ENCODE data around the gene CTRL. TPM values are rescaled to one million over a fixed set of nuclear protein-coding genes. Genes with fewer than 3 reads are reported as not detected.

The CTRL gene
- total RNA-seq, 1 experiment from 2014 or later = 1.3 TPM

- peaks cover 5% of the 10 kb centered on the region for H3K79me2 ChIP-seq (ENCODE audit: low read depth)
- H3K4me2 ChIP-seq = no peak overlapping the region
- CTCF ChIA-PET = no interaction called here
- no peaks in the 10 kb centered on the region for H4K20me1 ChIP-seq (ENCODE audit: insufficient read depth)
- TF ChIP-seq EZH2 (IDR thresholded peaks at IDR 0.05; ENCODE audit: low read depth) (no peak), CTCF (conservative IDR thresholded peaks at IDR 0.05) (no peak)
- intact Hi-C loops (cut with micrococcal nuclease; ENCODE audit: unreplicated experiment) = no loop called here
- no peaks in the 10 kb centered on the region for H3K9me2 ChIP-seq (ENCODE audit: insufficient read depth)
- no peak overlapping the region for H3K27ac ChIP-seq
- no peak overlapping the region for H2AFZ ChIP-seq
- H3K27me3 ChIP-seq (ENCODE audit: insufficient read depth, low read depth) = no peaks in the 10 kb centered on the region
- DNase-seq = no peak
- BruUV-seq (replicated peaks) = no TSS peak
- H3K4me3 ChIP-seq = no peak overlapping the region
- POLR2A ChIA-PET (ENCODE audit: unreplicated experiment) = interaction anchor here (0.6 kb wide), 1 partner anchor 70 kb away, joined by 3 read pairs; no protein-coding TSS in a partner anchor
- H3K4me1 ChIP-seq (replicated peaks; ENCODE audit: insufficient read depth) = no peaks in the 10 kb centered on the region
- no peaks in the 10 kb centered on the region; the same call in 1 of the 2 replicates for H3F3A ChIP-seq (ENCODE audit: insufficient read depth, low read depth)
- peaks cover 13% of the 10 kb centered on the region for H3K36me3 ChIP-seq (ENCODE audit: low read depth)
- no peaks in the 10 kb centered on the region for H3K9me3 ChIP-seq (ENCODE audit: insufficient read depth, low read depth)
Measured at GRCh38 chr16:67880584-67880983, 51.1 kb downstream of the CTRL start.

- Histone ChIP-seq H3K4me2 (no peak overlapping the region), H3K27ac (no peak overlapping the region), H3K4me1 (replicated peaks; ENCODE audit: insufficient read depth) (no peaks in the 10 kb centered on the region), H3K27me3 (ENCODE audit: insufficient read depth, low read depth) (no peaks in the 10 kb centered on the region), H3K79me2 (ENCODE audit: low read depth) (peaks cover 11% of the 10 kb centered on the region), H4K20me1 (ENCODE audit: insufficient read depth) (peaks cover 4% of the 10 kb centered on the region), H3K9me3 (ENCODE audit: insufficient read depth, low read depth) (no peaks in the 10 kb centered on the region), H3K4me3 (no peak overlapping the region), H3F3A (ENCODE audit: insufficient read depth, low read depth) (no peaks in the 10 kb centered on the region; the same call in 1 of the 2 replicates), H3K9me2 (ENCODE audit: insufficient read depth) (no peaks in the 10 kb centered on the region), H3K36me3 (ENCODE audit: low read depth) (peaks cover 13% of the 10 kb centered on the region), H2AFZ (no peak overlapping the region)
- POLR2A ChIA-PET (ENCODE audit: unreplicated experiment) = no interaction called here
- TF ChIP-seq CTCF (conservative IDR thresholded peaks at IDR 0.05) (no peak), EZH2 (IDR thresholded peaks at IDR 0.05; ENCODE audit: low read depth) (no peak)
- BruUV-seq (replicated peaks) = no TSS peak
- DNase-seq = no peak
- intact Hi-C loops (cut with micrococcal nuclease; ENCODE audit: unreplicated experiment) = no loop called here
- CTCF ChIA-PET = interaction anchor here (0.6 kb wide), 1 partner anchor 449 kb away, joined by 6 read pairs; the partner anchor contains the start of gene HSD11B2
Measured at GRCh38 chr16:67879936-67880335, 51.7 kb downstream of the CTRL start.

Other genes with a start within 250 kb of the CTRL start
- 17.6 and 20.4 TPM in 2 replicates for gene GFOD2, start 212.5 kb downstream of the CTRL start, total RNA-seq (2021)
- gene RANBP10, start 125.3 kb downstream of the CTRL start, total RNA-seq (2021) = 16.1 and 21.0 TPM in 2 replicates
- gene TSNAXIP1, start 125.0 kb downstream of the CTRL start, total RNA-seq (2021) = 1.9 and 2.2 TPM in 2 replicates
- gene THAP11, start 89.5 kb downstream of the CTRL start, total RNA-seq (2021) = 18.9 and 23.2 TPM in 2 replicates
- gene NUTF2, start 84.9 kb downstream of the CTRL start, total RNA-seq (2021) = 94.2 and 147 TPM in 2 replicates
- 32.7 and 33.8 TPM in 2 replicates for gene CENPT, start 84.2 kb downstream of the CTRL start, total RNA-seq (2021)
- gene EDC4, start 58.8 kb downstream of the CTRL start, total RNA-seq (2021) = 48.8 and 52.7 TPM in 2 replicates
- 1.3 TPM in 1 of 2 replicates, not detected in the other for gene NRN1L, start 47.0 kb downstream of the CTRL start, total RNA-seq (2021)
- gene PSKH1, start 38.6 kb downstream of the CTRL start, total RNA-seq (2021) = 25.8 and 28.4 TPM in 2 replicates
- gene PSMB10, start 5.0 kb upstream of the CTRL start, total RNA-seq (2021) = 39.5 and 56.2 TPM in 2 replicates
- gene LCAT, start 12.3 kb upstream of the CTRL start, total RNA-seq (2021) = 10.0 and 11.9 TPM in 2 replicates
- gene SLC12A4, start 36.8 kb upstream of the CTRL start, total RNA-seq (2021) = 24.2 and 27.0 TPM in 2 replicates
- not detected in 2 replicates for gene DPEP3, start 48.6 kb upstream of the CTRL start, total RNA-seq (2021)
- not detected in 2 replicates for gene DPEP2, start 67.6 kb upstream of the CTRL start, total RNA-seq (2021)
- gene DPEP2NB, start 84.0 kb upstream of the CTRL start, total RNA-seq (2021) = not detected in 2 replicates
- 6.3 and 7.5 TPM in 2 replicates for gene DDX28, start 91.4 kb upstream of the CTRL start, total RNA-seq (2021)
- 25.4 and 29.7 TPM in 2 replicates for gene DUS2, start 91.4 kb upstream of the CTRL start, total RNA-seq (2021)
- 37.2 and 43.7 TPM in 2 replicates for gene NFATC3, start 153.5 kb upstream of the CTRL start, total RNA-seq (2021)